ENCODE data around the gene AKAP7. TPM values are rescaled to one million over a fixed set of nuclear protein-coding genes. Genes with fewer than 3 reads are reported as not detected.

The AKAP7 gene
- polyA plus RNA-seq, 2 of the 4 experiments (the other 2 are of a cell fraction): 2.5 to 3.7 TPM

DNA sequence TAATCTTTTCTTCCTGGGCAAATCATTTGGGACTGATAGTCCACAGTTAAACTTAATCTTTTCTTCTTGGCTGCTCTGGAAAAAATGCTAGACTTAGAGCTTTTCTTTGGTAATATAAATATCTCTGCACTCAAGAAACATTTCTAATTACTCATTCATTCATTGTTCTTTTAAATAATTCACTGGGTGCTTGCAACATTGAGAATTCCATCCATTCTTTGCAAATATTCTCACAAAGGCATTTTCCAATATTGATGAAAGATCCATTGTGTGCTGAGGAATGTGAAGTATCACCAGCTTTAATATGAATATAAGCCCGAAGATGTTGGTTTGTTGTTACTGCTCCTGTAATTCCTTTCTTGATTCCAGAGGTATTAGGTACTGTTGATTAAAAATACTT, 38.4 kb downstream of the AKAP7 start:
- no peak overlapping the region for H3K4me2 ChIP-seq
- ChIA-PET POLR2A (no interaction called here), CTCF (no interaction called here)
- WGBS (ENCODE audit: missing lambda C conversion rate): 48% methylated on average over 1 of the region's 1 CpG
- ATAC-seq (no peak), FAIRE-seq (no peak), DNase-seq (ENCODE audit: low read depth in 1 of 2, low spot score in 1 of 2) (no peak)
- TF ChIP-seq RFX5 (IDR thresholded peaks at IDR 0.05): no peak
- TF ChIP-seq HDAC2 (IDR thresholded peaks at IDR 0.05): no peak
- TF ChIP-seq SREBF2 (IDR thresholded peaks at IDR 0.05): no peak
- no peak for TF ChIP-seq ZNF302 (CRISPR knock-in tag; IDR thresholded peaks at IDR 0.05)
- no peak for TF ChIP-seq EP300 (IDR thresholded peaks at IDR 0.05)
- no peak for TF ChIP-seq MAFK (IDR thresholded peaks at IDR 0.05; ENCODE audit: partially characterized antibody)
- TF ChIP-seq SMC3 (IDR thresholded peaks at IDR 0.05): no peak
- no peak for TF ChIP-seq POLR2AphosphoS2 (conservative IDR thresholded peaks at IDR 0.05; ENCODE audit: low read length)
- TF ChIP-seq MAZ (IDR thresholded peaks at IDR 0.05; ENCODE audit: borderline replicate concordance, low read depth, low read length): no peak
- TF ChIP-seq MYC (IDR thresholded peaks at IDR 0.05; ENCODE audit: borderline replicate concordance, low read length): no peak
- TF ChIP-seq, protein P1, sequence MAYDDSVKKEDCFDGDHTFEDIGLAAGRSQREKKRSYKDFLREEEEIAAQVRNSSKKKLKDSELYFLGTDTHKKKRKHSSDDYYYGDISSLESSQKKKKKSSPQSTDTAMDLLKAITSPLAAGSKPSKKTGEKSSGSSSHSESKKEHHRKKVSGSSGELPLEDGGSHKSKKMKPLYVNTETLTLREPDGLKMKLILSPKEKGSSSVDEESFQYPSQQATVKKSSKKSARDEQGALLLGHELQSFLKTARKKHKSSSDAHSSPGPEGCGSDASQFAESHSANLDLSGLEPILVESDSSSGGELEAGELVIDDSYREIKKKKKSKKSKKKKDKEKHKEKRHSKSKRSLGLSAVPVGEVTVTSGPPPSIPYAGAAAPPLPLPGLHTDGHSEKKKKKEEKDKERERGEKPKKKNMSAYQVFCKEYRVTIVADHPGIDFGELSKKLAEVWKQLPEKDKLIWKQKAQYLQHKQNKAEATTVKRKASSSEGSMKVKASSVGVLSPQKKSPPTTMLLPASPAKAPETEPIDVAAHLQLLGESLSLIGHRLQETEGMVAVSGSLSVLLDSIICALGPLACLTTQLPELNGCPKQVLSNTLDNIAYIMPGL (CRISPR knock-in tag; IDR thresholded peaks at IDR 0.05; ENCODE audit: borderline replicate concordance): no peak
- no peak for TF ChIP-seq JUNB (IDR thresholded peaks at IDR 0.05)
- no peak for TF ChIP-seq GATA3 (IDR thresholded peaks at IDR 0.05; ENCODE audit: borderline replicate concordance)
- no peak for TF ChIP-seq RAD21 (conservative IDR thresholded peaks at IDR 0.05 in 1 of 2, IDR thresholded peaks at IDR 0.05 in 1 of 2)
- TF ChIP-seq, protein P2, sequence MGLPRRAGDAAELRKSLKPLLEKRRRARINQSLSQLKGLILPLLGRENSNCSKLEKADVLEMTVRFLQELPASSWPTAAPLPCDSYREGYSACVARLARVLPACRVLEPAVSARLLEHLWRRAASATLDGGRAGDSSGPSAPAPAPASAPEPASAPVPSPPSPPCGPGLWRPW (IDR thresholded peaks at IDR 0.05): no peak
- no peak for TF ChIP-seq HEYL (CRISPR knock-in tag; IDR thresholded peaks at IDR 0.05)
- TF ChIP-seq USF2 (IDR thresholded peaks at IDR 0.05): no peak
- no peak for TF ChIP-seq TFCP2L1 (CRISPR knock-in tag; IDR thresholded peaks at IDR 0.05)
- TF ChIP-seq, protein P3, sequence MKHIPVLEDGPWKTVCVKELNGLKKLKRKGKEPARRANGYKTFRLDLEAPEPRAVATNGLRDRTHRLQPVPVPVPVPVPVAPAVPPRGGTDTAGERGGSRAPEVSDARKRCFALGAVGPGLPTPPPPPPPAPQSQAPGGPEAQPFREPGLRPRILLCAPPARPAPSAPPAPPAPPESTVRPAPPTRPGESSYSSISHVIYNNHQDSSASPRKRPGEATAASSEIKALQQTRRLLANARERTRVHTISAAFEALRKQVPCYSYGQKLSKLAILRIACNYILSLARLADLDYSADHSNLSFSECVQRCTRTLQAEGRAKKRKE (CRISPR knock-in tag; IDR thresholded peaks at IDR 0.05; ENCODE audit: low read depth): no peak
- no peak for TF ChIP-seq NPAS2 (CRISPR knock-in tag; IDR thresholded peaks at IDR 0.05; ENCODE audit: borderline replicate concordance)
- H3K27ac ChIP-seq: no peak overlapping the region
- no peaks in the 10 kb centered on the region for H3K4me1 ChIP-seq
- no peak overlapping the region for H3K4me3 ChIP-seq
- H3K9me3 ChIP-seq: no peaks in the 10 kb centered on the region

- no peak for FAIRE-seq
- ChIA-PET CTCF (no interaction called here), POLR2A (no interaction called here)
Observed at GRCh38 chr6:131175564-131175963, 40.3 kb downstream of the AKAP7 start.

More at GRCh38 chr6:131175564-131175963, 40.3 kb downstream of the AKAP7 start:
- no peak for ATAC-seq
- no peak overlapping the region for H3K4me2 ChIP-seq
- TF ChIP-seq RFX5 (IDR thresholded peaks at IDR 0.05) (no peak), NPAS2 (CRISPR knock-in tag; IDR thresholded peaks at IDR 0.05; ENCODE audit: borderline replicate concordance) (no peak), HOXB5 (CRISPR knock-in tag; IDR thresholded peaks at IDR 0.05) (no peak), JUN (IDR thresholded peaks at IDR 0.05) (no peak), EHMT2 (IDR thresholded peaks at IDR 0.05; ENCODE audit: low read depth) (no peak), GATA3 (IDR thresholded peaks at IDR 0.05; ENCODE audit: borderline replicate concordance) (no peak), ZFP36 (IDR thresholded peaks at IDR 0.05; ENCODE audit: borderline replicate concordance, partially characterized antibody) (no peak), TFCP2L1 (CRISPR knock-in tag; IDR thresholded peaks at IDR 0.05) (no peak), ZC3H11A (IDR thresholded peaks at IDR 0.05) (no peak), RNF2 (IDR thresholded peaks at IDR 0.05; ENCODE audit: borderline replicate concordance, low read depth) (no peak), PHF8 (IDR thresholded peaks at IDR 0.05; ENCODE audit: borderline replicate concordance, low read depth) (no peak), TP53 (CRISPR knock-in tag; IDR thresholded peaks at IDR 0.05) (no peak), CEBPB (IDR thresholded peaks at IDR 0.05) (no peak), SMC3 (IDR thresholded peaks at IDR 0.05) (no peak)
- TF ChIP-seq, protein P1 (CRISPR knock-in tag; IDR thresholded peaks at IDR 0.05; ENCODE audit: borderline replicate concordance): no peak
- TF ChIP-seq, protein P4, sequence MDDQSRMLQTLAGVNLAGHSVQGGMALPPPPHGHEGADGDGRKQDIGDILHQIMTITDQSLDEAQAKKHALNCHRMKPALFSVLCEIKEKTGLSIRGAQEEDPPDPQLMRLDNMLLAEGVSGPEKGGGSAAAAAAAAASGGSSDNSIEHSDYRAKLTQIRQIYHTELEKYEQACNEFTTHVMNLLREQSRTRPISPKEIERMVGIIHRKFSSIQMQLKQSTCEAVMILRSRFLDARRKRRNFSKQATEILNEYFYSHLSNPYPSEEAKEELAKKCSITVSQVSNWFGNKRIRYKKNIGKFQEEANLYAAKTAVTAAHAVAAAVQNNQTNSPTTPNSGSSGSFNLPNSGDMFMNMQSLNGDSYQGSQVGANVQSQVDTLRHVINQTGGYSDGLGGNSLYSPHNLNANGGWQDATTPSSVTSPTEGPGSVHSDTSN (IDR thresholded peaks at IDR 0.05): no peak
- H3K9me3 ChIP-seq: no peaks in the 10 kb centered on the region
- no peak overlapping the region for H3K27ac ChIP-seq
- WGBS (ENCODE audit: missing lambda C conversion rate): 70% methylated on average over 2 of the region's 2 CpGs
- H3K4me1 ChIP-seq: no peaks in the 10 kb centered on the region
- H3K4me3 ChIP-seq: no peak overlapping the region
- no peak for DNase-seq (ENCODE audit: low read depth in 1 of 2, low spot score in 1 of 2)
